ENCODE results near the gene SEC31A. TPM values are rescaled to one million over a fixed set of nuclear protein-coding genes. Genes with fewer than 3 reads are reported as not detected.

The SEC31A gene
- total RNA-seq, 1 donor from 2014 or later, result 276 TPM

- no peak for DNase-seq
These were observed 100.8 kb downstream of the SEC31A start for GRCh38 chr4:82790060-82790660.

GRCh38 chr4:82789025-82789776, 101.8 kb downstream of the SEC31A start:
- no peak for DNase-seq

- no peak for DNase-seq
These were observed 103.6 kb downstream of the SEC31A start for GRCh38 chr4:82787342-82787741.

- no peak for DNase-seq
These were observed 104.1 kb downstream of the SEC31A start for GRCh38 chr4:82786828-82787227.

- DNase-seq, result peak; percentile 25
These were observed 105.1 kb downstream of the SEC31A start for GRCh38 chr4:82785611-82786400.

- peak; percentile 61 for DNase-seq
These were observed 106.0 kb downstream of the SEC31A start for GRCh38 chr4:82784681-82785610.

- no peak for DNase-seq
These were observed 108.2 kb downstream of the SEC31A start for GRCh38 chr4:82782626-82783345.

GRCh38 chr4:82780752-82781231, 110.2 kb downstream of the SEC31A start:
- DNase-seq, result peak; percentile 89

- DNase-seq, result no peak
These were observed 110.7 kb downstream of the SEC31A start for GRCh38 chr4:82780170-82780751.

GRCh38 chr4:82779032-82779431, 111.9 kb downstream of the SEC31A start:
- DNase-seq, result no peak

GRCh38 chr4:82777857-82778525, 113.0 kb downstream of the SEC31A start:
- no peak for DNase-seq

- no peak for DNase-seq
These were observed 113.9 kb downstream of the SEC31A start for GRCh38 chr4:82776925-82777542.

- DNase-seq, result no peak
These were observed 115.7 kb downstream of the SEC31A start for GRCh38 chr4:82775243-82775642.

GRCh38 chr4:82774711-82775171, 116.2 kb downstream of the SEC31A start:
- no peak for DNase-seq

GRCh38 chr4:82773057-82773456, 117.9 kb downstream of the SEC31A start:
- DNase-seq, result no peak

- no peak for DNase-seq
These were observed 120.3 kb downstream of the SEC31A start for GRCh38 chr4:82770607-82771006.
